GM10248 (cell line): ENCODE measurements around the gene DYSF.

Source experiments
- CTCF ChIA-PET: fragments of 300-600 bp; sonication (Branson Sonifier 250); formaldehyde crosslinking; extraction: SDS; loops from one replicate; lab custom pipeline; 2021; ENCODE audit warnings: antibody characterized with exemption; lab: Yijun Ruan, JAX
- POLR2A ChIA-PET: fragments of 350-650 bp; sonication (Branson Sonifier 250); formaldehyde crosslinking; extraction: SDS; loops from one replicate; lab custom pipeline; 2020; ENCODE audit warnings: antibody characterized with exemption; lab: Yijun Ruan, JAX
- DNase-seq: peaks from one replicate; pipeline ENCODE4 v3.0.0; 2012; ENCODE audit errors: extremely low spot score
- CTCF ChIP-seq: IDR thresholded peaks from 2 replicates; pipeline ENCODE4 v1.5.1; 2012; ENCODE audit warnings: mild to moderate bottlenecking, low read depth; ENCODE audit errors: extremely low read depth, missing control alignments, control extremely low read depth

The DYSF gene

GRCh38 chr2:71474116-71474743, 20.9 kb downstream of the DYSF start:
- no peak for DNase-seq
- no peak for TF ChIP-seq CTCF
- CTCF ChIA-PET = no interaction called here
- POLR2A ChIA-PET = no interaction called here

- no peak for DNase-seq
- ChIA-PET CTCF (interaction anchor here (0.7 kb wide), 1 partner anchor 20 kb away, joined by 3 read pairs; no protein-coding TSS in a partner anchor), POLR2A (no interaction called here)
- no peak for TF ChIP-seq CTCF
These were observed 21.5 kb downstream of the DYSF start for GRCh38 chr2:71474744-71475397.

- TF ChIP-seq CTCF = no peak
- ChIA-PET CTCF (interaction anchor here (1.6 kb wide), 1 partner anchor 16 kb away, joined by 5 read pairs; no protein-coding TSS in a partner anchor), POLR2A (no interaction called here)
- DNase-seq = no peak
These were observed 23.1 kb downstream of the DYSF start for GRCh38 chr2:71476495-71476894.

GRCh38 chr2:71477231-71477691, 23.9 kb downstream of the DYSF start:
- ChIA-PET CTCF (interaction anchor here (1.6 kb wide), 1 partner anchor 16 kb away, joined by 5 read pairs; no protein-coding TSS in a partner anchor), POLR2A (no interaction called here)
- no peak for TF ChIP-seq CTCF
- DNase-seq = no peak

- DNase-seq = no peak
- TF ChIP-seq CTCF = no peak
- ChIA-PET POLR2A (no interaction called here), CTCF (no interaction called here)
These were observed 25.4 kb downstream of the DYSF start for GRCh38 chr2:71478806-71479205.

GRCh38 chr2:71479261-71479660, 25.9 kb downstream of the DYSF start:
- TF ChIP-seq CTCF = no peak
- no peak for DNase-seq
- ChIA-PET POLR2A (no interaction called here), CTCF (no interaction called here)
